ENCODE results near the gene USP32. TPM values are rescaled to one million over a fixed set of nuclear protein-coding genes. Genes with fewer than 3 reads are reported as not detected.
"Not testable (repeated sequence)": the region's sequence is repeated elsewhere in the genome, so short reads cannot be mapped to it uniquely, and the experiment has no call there.

Gene USP32
- total and polyA plus RNA-seq, 10 of the 15 experiments (the other 5 are each of a cell fraction or from before 2014, with no cell fraction given), result 7.8 to 37.3 (median 25.5) TPM

DNA sequence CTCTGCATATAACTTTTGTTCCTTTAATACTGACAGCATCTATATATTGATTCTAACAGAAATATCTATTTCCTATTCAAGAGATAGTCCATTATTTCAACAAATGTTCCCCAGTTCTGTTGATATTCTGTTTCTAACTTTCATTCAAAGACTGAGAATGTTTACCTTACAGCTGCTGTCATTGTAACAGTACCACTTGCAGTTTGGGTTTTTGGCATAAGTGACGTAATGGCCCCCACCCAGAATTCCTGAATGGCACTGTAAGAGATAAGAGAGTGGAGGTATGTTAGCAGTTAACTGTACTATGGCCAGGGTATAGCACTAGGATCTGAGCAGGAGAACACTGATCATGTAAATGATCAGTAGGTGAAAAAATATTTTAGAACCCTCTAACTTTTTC is 211.6 kb downstream of the USP32 start:
- in situ Hi-C loops (cut with MboI); FAIRE-seq; H2AFZ ChIP-seq (ENCODE audit: control insufficient read depth, low read depth, low read length); BruUV-seq (replicated peaks); RAD21 ChIA-PET (ENCODE audit: unreplicated experiment); DNase-seq (ENCODE audit: low read depth, low spot score); H3K4me1 ChIP-seq (ENCODE audit: control insufficient read depth, insufficient read depth, low read length); H4K20me1 ChIP-seq (ENCODE audit: control insufficient read depth, insufficient read depth); H3K9ac ChIP-seq (ENCODE audit: control insufficient read depth, insufficient read depth, low read length); H3K36me3 ChIP-seq (ENCODE audit: control insufficient read depth in 2 of 2, insufficient read depth in 2 of 2, low read length in 1 of 2); intact Hi-C loops (cut with micrococcal nuclease; ENCODE audit: unreplicated experiment); SMC1A ChIA-PET (ENCODE audit: uncharacterized antibody, unreplicated experiment); ATAC-seq; H3K27ac ChIP-seq (ENCODE audit: control insufficient read depth, insufficient read depth); H3K27me3 ChIP-seq (replicated peaks in 1 of 2; ENCODE audit: control insufficient read depth in 2 of 2, insufficient read depth in 2 of 2, low read length in 1 of 2); H3K9me3 ChIP-seq (replicated peaks; ENCODE audit: control insufficient read depth, insufficient read depth, low read length); H3K4me2 ChIP-seq (ENCODE audit: control insufficient read depth, insufficient read depth); H3K4me3 ChIP-seq; H3K79me2 ChIP-seq (ENCODE audit: control insufficient read depth, insufficient read depth, low read length): not testable (repeated sequence)
- 100% methylated on average over 1 of the region's 1 CpG for WGBS (ENCODE audit: insufficient coverage, insufficient replicate concordance, low lambda C conversion rate, missing lambda C conversion rate)
- TF ChIP-seq ETV6 (conservative IDR thresholded peaks at IDR 0.05 in 1 of 2, IDR thresholded peaks at IDR 0.05 in 1 of 2; ENCODE audit: borderline replicate concordance in 1 of 2, low read depth in 1 of 2), result peak in 1 of 2 experiments; percentile 70; a peak in 1 of 4 replicates
- TF ChIP-seq NFXL1 (IDR thresholded peaks at IDR 0.05; ENCODE audit: borderline replicate concordance), result peak; percentile 72; the same call in 1 of the 2 replicates
- CTCF ChIA-PET, result interaction anchor here (0.8 to 0.9 kb wide), 2 partner anchors 18 to 37 kb away, joined by 3 to 4 read pairs; no protein-coding TSS in a partner anchor
- POLR2A ChIA-PET, result interaction anchor here (0.6 kb wide), 1 partner anchor 1207 kb away, joined by 3 read pairs; no protein-coding TSS in a partner anchor

DNA sequence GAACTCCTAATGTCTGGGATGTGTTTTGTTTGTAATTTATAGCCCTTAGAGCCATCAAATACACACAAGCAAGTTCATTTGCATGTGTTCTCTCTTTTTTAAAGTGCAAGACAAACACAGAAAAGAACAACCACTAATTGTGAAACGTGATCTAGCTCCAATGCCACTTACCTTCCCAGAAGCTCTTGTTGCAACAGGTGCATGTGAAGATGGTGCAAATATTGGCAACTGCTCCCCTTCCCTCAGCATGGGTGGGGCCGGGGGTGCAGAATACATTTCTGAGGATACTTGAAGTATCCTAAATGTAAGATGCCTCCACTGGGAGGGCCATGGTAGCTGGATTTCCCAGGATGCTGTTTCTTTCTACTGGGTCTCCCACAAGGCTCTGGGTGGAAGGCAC is 213.8 kb downstream of the USP32 start:
- H3K4me1 ChIP-seq (ENCODE audit: control insufficient read depth, insufficient read depth, low read length); H3K27me3 ChIP-seq (replicated peaks in 1 of 2; ENCODE audit: control insufficient read depth in 2 of 2, insufficient read depth in 2 of 2, low read length in 1 of 2); H3K4me2 ChIP-seq (ENCODE audit: control insufficient read depth, insufficient read depth); H3K36me3 ChIP-seq (ENCODE audit: control insufficient read depth in 2 of 2, insufficient read depth in 2 of 2, low read length in 1 of 2); H3K4me3 ChIP-seq; BruUV-seq (replicated peaks); H4K20me1 ChIP-seq (ENCODE audit: control insufficient read depth, insufficient read depth); in situ Hi-C loops (cut with MboI); H2AFZ ChIP-seq (ENCODE audit: control insufficient read depth, low read depth, low read length); intact Hi-C loops (cut with micrococcal nuclease; ENCODE audit: unreplicated experiment); RAD21 ChIA-PET (ENCODE audit: unreplicated experiment); CTCF ChIA-PET; SMC1A ChIA-PET (ENCODE audit: uncharacterized antibody, unreplicated experiment); H3K27ac ChIP-seq (ENCODE audit: control insufficient read depth, insufficient read depth); DNase-seq (ENCODE audit: low read depth, low spot score); POLR2A ChIA-PET; H3K9ac ChIP-seq (ENCODE audit: control insufficient read depth, insufficient read depth, low read length); FAIRE-seq; ATAC-seq; H3K9me3 ChIP-seq (replicated peaks; ENCODE audit: control insufficient read depth, insufficient read depth, low read length); H3K79me2 ChIP-seq (ENCODE audit: control insufficient read depth, insufficient read depth, low read length): not testable (repeated sequence)
- WGBS (ENCODE audit: insufficient coverage, insufficient replicate concordance, low lambda C conversion rate, missing lambda C conversion rate), result 53% methylated on average over 2 of the region's 2 CpGs

DNA sequence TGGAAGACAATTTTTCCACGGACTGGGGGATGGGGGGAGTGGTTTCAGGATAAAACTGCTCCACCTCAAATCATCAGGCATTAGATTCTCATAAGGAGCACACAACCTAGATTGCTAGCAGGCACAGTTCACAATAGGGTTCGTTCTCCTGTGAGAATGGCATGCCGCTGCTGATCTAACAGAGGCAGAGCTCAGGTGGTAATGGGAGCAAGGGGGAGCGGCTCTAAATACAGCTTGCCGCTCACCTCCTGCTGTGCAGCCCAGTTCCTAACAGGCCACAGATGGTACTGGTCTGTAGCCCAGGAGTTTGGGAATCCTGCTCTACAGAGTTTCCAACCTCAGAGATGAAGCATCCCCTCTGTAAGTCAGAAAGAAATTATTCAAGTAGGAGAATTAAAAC is 215.2 kb downstream of the USP32 start:
- H3K79me2 ChIP-seq (ENCODE audit: control insufficient read depth, insufficient read depth, low read length); intact Hi-C loops (cut with micrococcal nuclease; ENCODE audit: unreplicated experiment); H3K9me3 ChIP-seq (replicated peaks; ENCODE audit: control insufficient read depth, insufficient read depth, low read length); H3K27ac ChIP-seq (ENCODE audit: control insufficient read depth, insufficient read depth); POLR2A ChIA-PET; DNase-seq (ENCODE audit: low read depth, low spot score); H3K4me1 ChIP-seq (ENCODE audit: control insufficient read depth, insufficient read depth, low read length); BruUV-seq (replicated peaks); H3K9ac ChIP-seq (ENCODE audit: control insufficient read depth, insufficient read depth, low read length); H3K27me3 ChIP-seq (replicated peaks in 1 of 2; ENCODE audit: control insufficient read depth in 2 of 2, insufficient read depth in 2 of 2, low read length in 1 of 2); H3K4me2 ChIP-seq (ENCODE audit: control insufficient read depth, insufficient read depth); ATAC-seq; SMC1A ChIA-PET (ENCODE audit: uncharacterized antibody, unreplicated experiment); RAD21 ChIA-PET (ENCODE audit: unreplicated experiment); H3K4me3 ChIP-seq; in situ Hi-C loops (cut with MboI); FAIRE-seq; H2AFZ ChIP-seq (ENCODE audit: control insufficient read depth, low read depth, low read length); H4K20me1 ChIP-seq (ENCODE audit: control insufficient read depth, insufficient read depth); H3K36me3 ChIP-seq (ENCODE audit: control insufficient read depth in 2 of 2, insufficient read depth in 2 of 2, low read length in 1 of 2): not testable (repeated sequence)
- CTCF ChIA-PET, result interaction anchor here (0.6 kb wide), 1 partner anchor 1053 kb away, joined by 5 read pairs; no protein-coding TSS in a partner anchor
- WGBS (ENCODE audit: insufficient coverage, insufficient replicate concordance, low lambda C conversion rate, missing lambda C conversion rate), result 97% methylated on average over 5 of the region's 5 CpGs

Measured in GM12878 (cell line).